Mammary epithelial cell (primary cell): ENCODE measurements around the gene KCNIP1.

Experiments
- EZH2 ChIP-seq: IDR thresholded peaks from 2 replicates; pipeline ENCODE4 v1.6.1; 2012; ENCODE audit warnings: low read length, inconsistent platforms, borderline replicate concordance
- TF ChIP-seq, protein P1 (sequence below), 2 donors: IDR thresholded peaks in 1 of 2; conservative IDR thresholded peaks in 1 of 2; 2 replicates each; pipeline ENCODE4 v1.5.1; 2011 to 2012; ENCODE audit warnings: inconsistent platforms in 2 of 2, low read length in 2 of 2, mild to moderate bottlenecking in 2 of 2, control low read depth in 1 of 2, low read depth in 1 of 2; ENCODE audit not compliant: insufficient read depth in 1 of 2; ENCODE audit errors: extremely low read depth in 1 of 2

DNA sequence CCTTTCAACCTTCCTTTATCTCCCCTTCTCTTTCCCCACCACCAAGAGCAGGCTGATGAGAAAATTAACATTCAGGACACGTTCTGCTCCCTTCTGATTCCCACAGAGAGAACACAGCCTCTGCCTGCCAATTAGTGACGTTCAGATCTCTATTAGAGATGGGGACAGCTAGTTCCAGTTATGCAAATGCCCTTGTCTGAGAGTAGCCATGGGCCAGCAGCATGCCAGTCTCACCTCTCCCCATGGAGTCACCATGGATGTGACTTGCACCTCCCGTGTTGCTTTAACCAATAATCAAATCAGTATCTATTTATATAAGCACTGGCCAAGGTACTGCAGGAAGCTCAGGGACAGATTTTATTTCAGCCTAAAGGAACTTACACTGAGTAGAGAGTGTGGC is 61.3 kb downstream of the KCNIP1 start:
- no peak for TF ChIP-seq EZH2
- TF ChIP-seq, protein P1, sequence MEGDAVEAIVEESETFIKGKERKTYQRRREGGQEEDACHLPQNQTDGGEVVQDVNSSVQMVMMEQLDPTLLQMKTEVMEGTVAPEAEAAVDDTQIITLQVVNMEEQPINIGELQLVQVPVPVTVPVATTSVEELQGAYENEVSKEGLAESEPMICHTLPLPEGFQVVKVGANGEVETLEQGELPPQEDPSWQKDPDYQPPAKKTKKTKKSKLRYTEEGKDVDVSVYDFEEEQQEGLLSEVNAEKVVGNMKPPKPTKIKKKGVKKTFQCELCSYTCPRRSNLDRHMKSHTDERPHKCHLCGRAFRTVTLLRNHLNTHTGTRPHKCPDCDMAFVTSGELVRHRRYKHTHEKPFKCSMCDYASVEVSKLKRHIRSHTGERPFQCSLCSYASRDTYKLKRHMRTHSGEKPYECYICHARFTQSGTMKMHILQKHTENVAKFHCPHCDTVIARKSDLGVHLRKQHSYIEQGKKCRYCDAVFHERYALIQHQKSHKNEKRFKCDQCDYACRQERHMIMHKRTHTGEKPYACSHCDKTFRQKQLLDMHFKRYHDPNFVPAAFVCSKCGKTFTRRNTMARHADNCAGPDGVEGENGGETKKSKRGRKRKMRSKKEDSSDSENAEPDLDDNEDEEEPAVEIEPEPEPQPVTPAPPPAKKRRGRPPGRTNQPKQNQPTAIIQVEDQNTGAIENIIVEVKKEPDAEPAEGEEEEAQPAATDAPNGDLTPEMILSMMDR (conservative IDR thresholded peaks at IDR 0.05 in 1 of 2, IDR thresholded peaks at IDR 0.05 in 1 of 2; ENCODE audit: extremely low read depth in 1 of 2, insufficient read depth in 1 of 2, low read depth in 1 of 2, low read length in 2 of 2), result no peak
